Natural killer cell (primary cell): ENCODE data around the gene PPP1R16B. TPM values are rescaled to one million over a fixed set of nuclear protein-coding genes. Genes with fewer than 3 reads are reported as not detected.
A peak's percentile ranks its signal among the peaks of the same experiment; 100 is the strongest.

Experiments used
- ATAC-seq, 3 donors: fragments of 150-1000 bp in 2 of 3; fragments of 200-7000 bp in 1 of 3; cut with Tn5 transposase; 1 replicate in 1 of 3; 2 replicates in 2 of 3; pipeline ENCODE4 v1.10.0; 2021; ENCODE audit warnings: mild to moderate bottlenecking in 2 of 3, moderate library complexity in 2 of 3
- DNase-seq, 2 donors: peaks; one replicate each; pipeline versions ENCODE4 v3.0.0 to v3.0.0-alpha.2; 2013 to 2021; ENCODE audit warnings: mixed read lengths in 1 of 2
- H3K27ac ChIP-seq: one replicate; pipeline ENCODE4 v1.5.1; 2013; ENCODE audit warnings: mild to moderate bottlenecking, low read length
- H3K27me3 ChIP-seq: one replicate; pipeline ENCODE4 v1.6.1; 2013; ENCODE audit warnings: low read length; ENCODE audit not compliant: control insufficient read depth, insufficient read depth
- H3K36me3 ChIP-seq: one replicate; pipeline ENCODE4 v1.6.1; 2013; ENCODE audit warnings: low read length; ENCODE audit not compliant: control insufficient read depth, insufficient read depth
- H3K4me1 ChIP-seq: one replicate; pipeline ENCODE4 v1.6.1; 2013; ENCODE audit warnings: low read length; ENCODE audit not compliant: control insufficient read depth, insufficient read depth
- H3K4me3 ChIP-seq: one replicate; pipeline ENCODE4 v1.5.1; 2013; ENCODE audit warnings: low read length
- H3K9me3 ChIP-seq: one replicate; pipeline ENCODE4 v1.6.1; 2013; ENCODE audit warnings: low read length; ENCODE audit not compliant: control insufficient read depth, insufficient read depth
- H3K27ac Mint-ChIP-seq, 2 donors: one replicate each; pipeline ENCODE4 v1.8.0; 2022; ENCODE audit warnings: mild to moderate bottlenecking in 2 of 2, mixed read lengths in 2 of 2, moderate library complexity in 1 of 2
- H3K27me3 Mint-ChIP-seq, 2 donors: one replicate each; pipeline ENCODE4 v1.8.0; 2022; ENCODE audit warnings: low read depth in 2 of 2, mixed read lengths in 2 of 2
- H3K36me3 Mint-ChIP-seq: one replicate; pipeline ENCODE4 v1.8.0; 2022; ENCODE audit warnings: mixed read lengths
- H3K4me1 Mint-ChIP-seq, 2 donors: one replicate each; pipeline ENCODE4 v1.8.0; 2022; ENCODE audit warnings: mixed read lengths in 2 of 2
- H3K4me3 Mint-ChIP-seq: one replicate; pipeline ENCODE4 v1.8.0; 2022; ENCODE audit warnings: mild to moderate bottlenecking, moderate library complexity, mixed read lengths
- H3K9me3 Mint-ChIP-seq, 2 donors: one replicate each; pipeline ENCODE4 v1.8.0; 2022; ENCODE audit warnings: mixed read lengths in 2 of 2
- CTCF ChIP-seq: fragments of 200-600 bp; IDR thresholded peaks from one replicate; pipeline ENCODE4 v1.8.0; 2022; ENCODE audit warnings: antibody characterized with exemption
- WGBS: methylation state at CpG from one replicate; pipeline ENCODE4 v1.1.7; 2013; ENCODE audit warnings: missing lambda C conversion rate; ENCODE audit not compliant: insufficient coverage; 5-methylcytosine and 5-hydroxymethylcytosine counted together
- intact Hi-C: fragments of 100-400 bp; cut with micrococcal nuclease; formaldehyde crosslinking; loops from one replicate; pipeline ENCODE4 v1.14.2; 2022
- total RNA-seq, 4 donors: library from RNA; stranded (reverse); fragments of 120-200 nt in 1 of 4; gene quantifications; one replicate each; pipeline versions ENCODE4 v1.2.3 to v1.2.4, GENCODE V29; 2013 to 2022

The PPP1R16B gene
- total RNA-seq, 3 donors from 2014 or later (not counting 1 experiment from before 2014, with no cell fraction given) = 52.0 to 62.3 (median 53.7) TPM

- Mint-ChIP-seq H3K4me3 (no peak overlapping the region), H3K36me3 (peaks cover 22% of the 10 kb centered on the region), H3K27ac (peak overlapping the region in 1 of 2 donors; percentile 7), H3K4me1 (peaks cover 10 to 26% of the 10 kb centered on the region in 2 donors), H3K27me3 (no peaks in the 10 kb centered on the region), H3K9me3 (peaks cover 0 to 7% of the 10 kb centered on the region in 2 donors)
- WGBS = 85% methylated on average over 7 of the region's 7 CpGs
- no peaks in the 10 kb centered on the region for H3K9me3 ChIP-seq
- intact Hi-C loops = no loop called here
- H3K27me3 ChIP-seq = no peaks in the 10 kb centered on the region
- no peak for TF ChIP-seq CTCF
- H3K4me1 ChIP-seq = peaks cover 10% of the 10 kb centered on the region
- H3K27ac ChIP-seq = no peak overlapping the region
- no peak for ATAC-seq
- H3K36me3 ChIP-seq = peaks cover 49% of the 10 kb centered on the region
- H3K4me3 ChIP-seq = no peak overlapping the region
- no peak for DNase-seq
These were observed 33.9 kb upstream of the PPP1R16B start for GRCh38 chr20:38771621-38772020.

DNA sequence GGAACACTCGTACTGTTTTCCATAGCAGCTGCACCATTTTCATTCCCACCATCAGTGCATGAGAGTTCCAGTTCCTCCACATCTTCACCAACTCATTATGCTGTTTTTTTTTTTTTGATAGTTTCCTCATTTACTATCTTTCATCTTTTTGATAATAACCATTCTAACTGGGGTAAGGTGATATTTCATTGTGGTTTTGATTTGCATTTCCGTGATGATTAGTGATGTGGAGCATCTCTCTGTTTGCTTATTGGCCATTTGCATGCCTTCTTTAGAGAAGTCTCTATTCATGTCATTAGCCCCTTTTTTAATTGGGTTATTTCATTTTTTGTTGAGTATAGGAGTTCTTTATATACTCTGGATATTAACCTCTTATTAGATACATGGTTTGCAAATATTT lies 31.3 kb upstream of the PPP1R16B start:
- Histone ChIP-seq H3K4me1 (peaks cover 14% of the 10 kb centered on the region), H3K9me3 (no peaks in the 10 kb centered on the region), H3K4me3 (no peak overlapping the region), H3K27ac (no peak overlapping the region), H3K36me3 (peaks cover 28% of the 10 kb centered on the region), H3K27me3 (no peaks in the 10 kb centered on the region)
- 94% methylated on average over 2 of the region's 2 CpGs for WGBS
- Mint-ChIP-seq H3K36me3 (peaks cover 12% of the 10 kb centered on the region), H3K27me3 (no peaks in the 10 kb centered on the region), H3K4me1 (peaks cover 15 to 21% of the 10 kb centered on the region in 2 donors), H3K27ac (peak overlapping the region; percentile 86 to 90), H3K4me3 (no peak overlapping the region), H3K9me3 (peaks cover 0 to 7% of the 10 kb centered on the region in 2 donors)
- DNase-seq (no peak), ATAC-seq (no peak)
- intact Hi-C loops = no loop called here
- TF ChIP-seq CTCF = no peak

- peaks cover 16 to 23% of the 10 kb centered on the region in 2 donors for H3K4me1 Mint-ChIP-seq
These were observed 29.1 kb upstream of the PPP1R16B start for GRCh38 chr20:38776363-38776762.

More at GRCh38 chr20:38776363-38776762, 29.1 kb upstream of the PPP1R16B start:
- Histone ChIP-seq H3K36me3 (peaks cover 16% of the 10 kb centered on the region), H3K4me3 (peak overlapping the region; percentile 2), H3K27me3 (no peaks in the 10 kb centered on the region), H3K27ac (peak overlapping the region; percentile 64), H3K4me1 (peaks cover 14% of the 10 kb centered on the region), H3K9me3 (no peaks in the 10 kb centered on the region)
- Mint-ChIP-seq H3K27me3 (no peaks in the 10 kb centered on the region), H3K36me3 (peaks cover 12% of the 10 kb centered on the region), H3K9me3 (peaks cover 0 to 7% of the 10 kb centered on the region in 2 donors), H3K27ac (peak overlapping the region; percentile 86 to 90), H3K4me3 (peak overlapping the region; percentile 79)
- TF ChIP-seq CTCF = no peak
- whole genome bisulfite sequencing = 56% methylated on average over 11 of the region's 11 CpGs
- ATAC-seq (peak; percentile 71 to 91 (median 83)), DNase-seq (peak; percentile 21 to 54)
- intact Hi-C loops = loop anchor here (1.0 to 2.0 kb wide), 2 partner anchors 28 to 99 kb away; partner anchors contain the start of gene PPP1R16B
